Smooth muscle cell (in vitro differentiated cells): ENCODE results near the gene GEN1. TPM values are rescaled to one million over a fixed set of nuclear protein-coding genes. Genes with fewer than 3 reads are reported as not detected.

ENCODE experiments used
- DNase-seq: peaks from one replicate; lab custom pipeline; 2025; ENCODE audit not compliant: unreplicated experiment; lab: John Stamatoyannopoulos, UW
- H2AFZ ChIP-seq: fragments of 200-600 bp; sonication (generic); 2 replicates; pipeline ENCODE4 v1.6.0; 2016; ENCODE audit warnings: antibody characterized with exemption, low read depth, mild to moderate bottlenecking
- H3F3A ChIP-seq: fragments of 200-600 bp; sonication (generic); 2 replicates; pipeline ENCODE4 v1.6.0; 2017; ENCODE audit warnings: antibody characterized with exemption, low read depth
- H3K27ac ChIP-seq: fragments of 200-600 bp; sonication (generic); 2 replicates; pipeline ENCODE4 v1.5.1; 2016; ENCODE audit warnings: low read depth, mild to moderate bottlenecking
- H3K27me3 ChIP-seq: fragments of 200-600 bp; sonication (generic); 2 replicates; pipeline ENCODE4 v1.6.1; 2016; ENCODE audit warnings: low read depth, mild to moderate bottlenecking
- H3K36me3 ChIP-seq: fragments of 200-600 bp; sonication (generic); 2 replicates; pipeline ENCODE4 v1.5.1; 2016; ENCODE audit warnings: low read depth
- H3K4me1 ChIP-seq: fragments of 200-600 bp; sonication (generic); 2 replicates; pipeline ENCODE4 v1.5.1; 2016; ENCODE audit warnings: low read depth
- H3K4me2 ChIP-seq: fragments of 200-600 bp; sonication (generic); 2 replicates; pipeline ENCODE4 v1.6.0; 2016; ENCODE audit warnings: mild to moderate bottlenecking
- H3K4me3 ChIP-seq: fragments of 200-600 bp; sonication (generic); 2 replicates; pipeline ENCODE4 v1.5.1; 2016; ENCODE audit warnings: mild to moderate bottlenecking
- H3K79me2 ChIP-seq: fragments of 200-600 bp; sonication (generic); 2 replicates; pipeline ENCODE4 v1.6.0; 2016; ENCODE audit warnings: low read depth, mild to moderate bottlenecking
- H3K9ac ChIP-seq: fragments of 200-600 bp; sonication (generic); 2 replicates; pipeline ENCODE4 v1.6.0; 2016; ENCODE audit warnings: low read depth
- H3K9me3 ChIP-seq: fragments of 200-600 bp; sonication (generic); replicated peaks from 2 replicates; pipeline ENCODE4 v1.5.1; 2016; ENCODE audit warnings: low read depth
- H4K20me1 ChIP-seq: fragments of 200-600 bp; sonication (generic); 2 replicates; pipeline ENCODE4 v1.6.0; 2016; ENCODE audit warnings: low read depth
- WGBS: methylation state at CpG from one replicate; pipeline ENCODE4 v1.1.7; 2016; ENCODE audit warnings: low lambda C conversion rate; 5-methylcytosine and 5-hydroxymethylcytosine counted together
- polyA plus RNA-seq: library from polyadenylated mRNA; unstranded; fragments of >200 nt; fragmentation: Nextera tagmentation; extraction: Ambion mirVana; gene quantifications from 2 replicates; pipeline ENCODE4 v1.2.1, GENCODE V29; 2016
- total RNA-seq: library from RNA; depleted of rRNA; stranded (reverse); fragments of >200 nt; gene quantifications from 2 replicates; pipeline ENCODE4 v1.2.3, GENCODE V29; 2014
- TF ChIP-seq, protein P1 (sequence below): fragments of 200-600 bp; sonication (generic); IDR thresholded peaks from 2 replicates; pipeline ENCODE4 v1.5.1; 2017; ENCODE audit warnings: borderline replicate concordance, mild to moderate bottlenecking, antibody characterized with exemption; ENCODE audit not compliant: insufficient read depth, poor library complexity, severe bottlenecking

Gene GEN1
- total and polyA plus RNA-seq, 2 experiments from 2014 or later, result 1.1 to 6.7 TPM

DNA sequence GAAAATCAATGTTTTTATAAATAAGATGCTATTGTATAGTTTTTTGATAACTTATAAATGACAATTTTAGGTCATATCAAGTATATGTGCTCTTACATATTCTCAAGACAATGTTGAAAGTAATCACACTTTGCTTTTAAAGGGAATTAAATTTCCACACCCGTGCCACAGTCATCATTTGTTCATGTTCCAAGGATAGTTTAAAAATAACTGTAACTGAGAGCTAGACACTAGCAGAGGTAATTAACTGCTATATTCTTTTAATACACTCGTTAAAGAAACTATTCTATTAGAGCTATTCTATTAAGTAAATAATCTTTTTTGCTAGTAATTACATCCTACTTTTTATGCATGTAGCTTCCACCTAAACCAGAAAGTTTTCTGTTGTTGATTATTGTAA is 18.0 kb downstream of the GEN1 start:
- H3K79me2 ChIP-seq, result no peaks in the 10 kb centered on the region
- no peak overlapping the region for H3K4me3 ChIP-seq
- no peaks in the 10 kb centered on the region for H3K9me3 ChIP-seq
- no peak overlapping the region for H3K27ac ChIP-seq
- no peaks in the 10 kb centered on the region for H4K20me1 ChIP-seq
- no peaks in the 10 kb centered on the region for H3K27me3 ChIP-seq
- no peak overlapping the region for H3K4me2 ChIP-seq
- no peaks in the 10 kb centered on the region for H3K4me1 ChIP-seq
- 95% methylated on average over 2 of the region's 2 CpGs for WGBS
- H3K36me3 ChIP-seq, result peaks cover 11% of the 10 kb centered on the region
- TF ChIP-seq, protein P1, sequence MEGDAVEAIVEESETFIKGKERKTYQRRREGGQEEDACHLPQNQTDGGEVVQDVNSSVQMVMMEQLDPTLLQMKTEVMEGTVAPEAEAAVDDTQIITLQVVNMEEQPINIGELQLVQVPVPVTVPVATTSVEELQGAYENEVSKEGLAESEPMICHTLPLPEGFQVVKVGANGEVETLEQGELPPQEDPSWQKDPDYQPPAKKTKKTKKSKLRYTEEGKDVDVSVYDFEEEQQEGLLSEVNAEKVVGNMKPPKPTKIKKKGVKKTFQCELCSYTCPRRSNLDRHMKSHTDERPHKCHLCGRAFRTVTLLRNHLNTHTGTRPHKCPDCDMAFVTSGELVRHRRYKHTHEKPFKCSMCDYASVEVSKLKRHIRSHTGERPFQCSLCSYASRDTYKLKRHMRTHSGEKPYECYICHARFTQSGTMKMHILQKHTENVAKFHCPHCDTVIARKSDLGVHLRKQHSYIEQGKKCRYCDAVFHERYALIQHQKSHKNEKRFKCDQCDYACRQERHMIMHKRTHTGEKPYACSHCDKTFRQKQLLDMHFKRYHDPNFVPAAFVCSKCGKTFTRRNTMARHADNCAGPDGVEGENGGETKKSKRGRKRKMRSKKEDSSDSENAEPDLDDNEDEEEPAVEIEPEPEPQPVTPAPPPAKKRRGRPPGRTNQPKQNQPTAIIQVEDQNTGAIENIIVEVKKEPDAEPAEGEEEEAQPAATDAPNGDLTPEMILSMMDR, result no peak
- H3K9ac ChIP-seq, result no peak overlapping the region
- H3F3A ChIP-seq, result no peaks in the 10 kb centered on the region
- no peak for DNase-seq
- no peak overlapping the region for H2AFZ ChIP-seq

DNA sequence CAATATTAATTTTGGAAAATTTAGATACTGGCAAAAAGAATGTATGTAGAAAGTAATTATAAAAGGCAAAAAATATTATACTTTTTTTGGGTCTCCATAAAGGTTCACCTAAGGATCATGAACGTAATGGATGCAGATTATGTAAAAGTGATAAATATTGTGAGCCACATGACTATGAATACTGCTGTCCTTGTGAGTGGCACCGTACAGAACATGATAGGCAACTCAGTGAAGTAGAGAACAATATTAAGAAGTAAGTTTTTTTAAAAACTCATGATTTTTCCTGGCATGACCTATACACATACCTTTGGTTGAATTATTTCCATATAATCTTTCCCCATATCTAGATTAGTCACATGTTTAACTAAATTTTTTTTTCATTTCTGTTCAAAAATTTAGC is 18.6 kb downstream of the GEN1 start:
- no peaks in the 10 kb centered on the region for H3K27me3 ChIP-seq
- H3F3A ChIP-seq, result no peaks in the 10 kb centered on the region
- DNase-seq, result no peak
- H2AFZ ChIP-seq, result no peak overlapping the region
- peaks cover 11% of the 10 kb centered on the region for H3K36me3 ChIP-seq
- H4K20me1 ChIP-seq, result no peaks in the 10 kb centered on the region
- no peak overlapping the region for H3K9ac ChIP-seq
- no peak overlapping the region for H3K27ac ChIP-seq
- H3K79me2 ChIP-seq, result no peaks in the 10 kb centered on the region
- no peak overlapping the region for H3K4me2 ChIP-seq
- TF ChIP-seq, protein P1, result no peak
- WGBS, result 98% methylated on average over 2 of the region's 2 CpGs
- H3K4me3 ChIP-seq, result no peak overlapping the region
- no peaks in the 10 kb centered on the region for H3K4me1 ChIP-seq
- no peaks in the 10 kb centered on the region for H3K9me3 ChIP-seq

DNA sequence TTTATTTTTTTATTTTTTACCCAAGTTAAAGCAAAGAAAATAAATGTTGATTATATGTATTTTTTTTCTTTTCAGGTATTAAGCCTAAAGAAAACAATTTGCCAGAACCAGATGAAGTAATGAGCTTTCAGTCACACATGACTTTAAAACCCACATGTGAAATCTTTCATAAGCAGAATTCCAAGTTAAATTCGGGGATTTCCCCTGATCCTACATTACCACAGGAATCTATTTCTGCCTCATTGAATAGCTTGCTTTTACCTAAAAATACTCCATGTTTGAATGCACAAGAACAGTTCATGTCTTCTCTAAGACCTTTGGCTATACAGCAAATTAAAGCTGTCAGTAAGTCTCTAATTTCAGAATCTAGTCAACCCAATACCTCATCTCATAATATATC is 26.6 kb downstream of the GEN1 start:
- Histone ChIP-seq H3K4me2 (peak overlapping the region; percentile 27), H3K27ac (peak overlapping the region; percentile 66), H2AFZ (no peak overlapping the region), H3F3A (no peaks in the 10 kb centered on the region), H3K36me3 (peaks cover 7% of the 10 kb centered on the region), H3K9ac (no peak overlapping the region), H3K27me3 (no peaks in the 10 kb centered on the region), H3K4me1 (no peaks in the 10 kb centered on the region), H3K4me3 (no peak overlapping the region), H4K20me1 (no peaks in the 10 kb centered on the region), H3K79me2 (no peaks in the 10 kb centered on the region), H3K9me3 (no peaks in the 10 kb centered on the region)
- WGBS, result 45% methylated on average over 1 of the region's 1 CpG
- no peak for DNase-seq
- TF ChIP-seq, protein P1, result no peak

DNA sequence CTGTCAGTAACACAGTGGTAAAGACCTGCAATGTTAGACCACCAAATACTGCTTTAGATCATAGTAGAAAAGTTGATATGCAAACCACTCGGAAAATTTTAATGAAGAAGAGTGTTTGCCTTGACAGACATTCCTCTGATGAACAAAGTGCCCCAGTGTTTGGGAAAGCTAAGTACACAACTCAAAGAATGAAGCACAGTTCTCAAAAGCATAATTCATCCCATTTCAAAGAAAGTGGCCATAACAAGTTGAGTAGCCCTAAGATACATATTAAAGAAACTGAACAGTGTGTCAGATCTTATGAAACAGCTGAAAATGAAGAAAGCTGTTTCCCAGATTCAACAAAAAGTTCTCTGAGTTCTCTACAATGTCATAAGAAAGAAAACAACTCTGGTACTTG is 27.5 kb downstream of the GEN1 start:
- H3K36me3 ChIP-seq, result peaks cover 4% of the 10 kb centered on the region
- H2AFZ ChIP-seq, result no peak overlapping the region
- TF ChIP-seq, protein P1, result no peak
- no peak overlapping the region for H3K9ac ChIP-seq
- H3K79me2 ChIP-seq, result no peaks in the 10 kb centered on the region
- no peaks in the 10 kb centered on the region for H3F3A ChIP-seq
- H3K27ac ChIP-seq, result no peak overlapping the region
- DNase-seq, result no peak
- H3K4me1 ChIP-seq, result no peaks in the 10 kb centered on the region
- 91% methylated on average over 1 of the region's 1 CpG for WGBS
- no peak overlapping the region for H3K4me2 ChIP-seq
- no peaks in the 10 kb centered on the region for H4K20me1 ChIP-seq
- no peak overlapping the region for H3K4me3 ChIP-seq
- H3K27me3 ChIP-seq, result no peaks in the 10 kb centered on the region
- no peaks in the 10 kb centered on the region for H3K9me3 ChIP-seq
